GM12878 (cell line): Measurements from ENCODE around the gene ABHD17C. TPM values are rescaled to one million over a fixed set of nuclear protein-coding genes. Genes with fewer than 3 reads are reported as not detected.

Source experiments
- ATAC-seq: fragments of 200-7000 bp; cut with Tn5 transposase; 3 replicates; pipeline ENCODE4 v1.9.1; 2020; ENCODE audit warnings: mild to moderate bottlenecking, moderate library complexity
- BruUV-seq: library from RNA; stranded (reverse); fragments of 400-500 nt; replicated peaks from 2 replicates; lab custom pipeline; 2021; lab: Mats Ljungman, UMichigan
- CTCF ChIA-PET: fragments of 300-600 bp; sonication (Branson Sonifier 250); formaldehyde crosslinking; extraction: SDS; loops from one replicate; lab custom pipeline; 2021; ENCODE audit warnings: inconsistent platforms; lab: Yijun Ruan, JAX
- POLR2A ChIA-PET: fragments of 350-600 bp; formaldehyde crosslinking; extraction: SDS; loops from one replicate; lab custom pipeline; 2021; ENCODE audit warnings: inconsistent platforms; lab: Charles Lee
- RAD21 ChIA-PET: fragments of 300-600 bp; sonication (Branson Sonifier 250); formaldehyde crosslinking; loops from one replicate; lab custom pipeline; 2023; ENCODE audit warnings: antibody characterized with exemption; ENCODE audit not compliant: unreplicated experiment; lab: Charles Lee
- SMC1A ChIA-PET: fragments of 300-600 bp; sonication (Branson Sonifier 250); formaldehyde crosslinking; loops from one replicate; lab custom pipeline; 2023; ENCODE audit not compliant: unreplicated experiment, uncharacterized antibody; lab: Charles Lee
- DNase-seq: peaks from one replicate; pipeline ENCODE4 v3.0.0-alpha.2; 2011; ENCODE audit warnings: low read depth, low spot score
- FAIRE-seq: peaks from 3 replicates; lab custom pipeline; 2011; peaks lifted over from hg19 to GRCh38; lab: Jason Lieb, UNC
- H2AFZ ChIP-seq: 2 replicates; pipeline ENCODE4 v1.6.0; 2011; ENCODE audit warnings: low read depth, low read length, control low read depth; ENCODE audit not compliant: control insufficient read depth
- H3K27ac ChIP-seq: 2 replicates; pipeline ENCODE4 v1.5.1; 2011; ENCODE audit warnings: control low read depth; ENCODE audit not compliant: control insufficient read depth, insufficient read depth
- H3K27me3 ChIP-seq, 2 experiments: replicated peaks in 1 of 2; 2 replicates each; pipeline versions ENCODE4 v1.6.0 to v1.6.1; 2011; ENCODE audit warnings: low read length in 1 of 2; ENCODE audit not compliant: control insufficient read depth in 2 of 2, insufficient read depth in 2 of 2
- H3K36me3 ChIP-seq, 2 experiments: 2 replicates each; pipeline ENCODE4 v1.5.1; 2011; ENCODE audit warnings: low read length in 1 of 2; ENCODE audit not compliant: control insufficient read depth in 2 of 2, insufficient read depth in 2 of 2
- H3K4me1 ChIP-seq: 2 replicates; pipeline ENCODE4 v1.6.1; 2011; ENCODE audit warnings: mild to moderate bottlenecking, low read length, moderate library complexity, mixed read lengths; ENCODE audit not compliant: control insufficient read depth, insufficient read depth
- H3K4me2 ChIP-seq: 2 replicates; pipeline ENCODE4 v1.6.0; 2011; ENCODE audit warnings: control low read depth; ENCODE audit not compliant: control insufficient read depth, insufficient read depth
- H3K4me3 ChIP-seq: fragments of 200-600 bp; sonication (generic); 2 replicates; pipeline ENCODE4 v1.5.1; 2016
- H3K79me2 ChIP-seq: 2 replicates; pipeline ENCODE4 v1.6.0; 2011; ENCODE audit warnings: low read length; ENCODE audit not compliant: control insufficient read depth, insufficient read depth
- H3K9ac ChIP-seq: 2 replicates; pipeline ENCODE4 v1.8.0; 2011; ENCODE audit warnings: low read length, control low read depth, mixed read lengths; ENCODE audit not compliant: control insufficient read depth, insufficient read depth
- H3K9me3 ChIP-seq: replicated peaks from 3 replicates; pipeline ENCODE4 v1.5.1; 2011; ENCODE audit warnings: mild to moderate bottlenecking, low read length; ENCODE audit not compliant: control insufficient read depth, insufficient read depth
- H4K20me1 ChIP-seq: 2 replicates; pipeline ENCODE4 v1.6.0; 2011; ENCODE audit not compliant: control insufficient read depth, insufficient read depth
- NFYA ChIP-seq: IDR thresholded peaks from 2 replicates; pipeline ENCODE4 v1.6.1; 2011; ENCODE audit warnings: low read depth, mild to moderate bottlenecking, low read length, improper control_type of control experiment, borderline replicate concordance
- NR2F1 ChIP-seq: fragments of 450-650 bp; conservative IDR thresholded peaks from 2 replicates; pipeline ENCODE4 v1.6.1; 2017; ENCODE audit warnings: mild to moderate bottlenecking
- PBX3 ChIP-seq: IDR thresholded peaks from 2 replicates; pipeline ENCODE4 v1.6.1; 2011; ENCODE audit warnings: mild to moderate bottlenecking, low read depth, low read length, moderate library complexity; ENCODE audit not compliant: insufficient replicate concordance
- SUZ12 ChIP-seq: fragments of 200-600 bp; sonication (generic); IDR thresholded peaks from one replicate; pipeline ENCODE4 v1.6.1; 2018; ENCODE audit warnings: antibody characterized with exemption, mild to moderate bottlenecking; ENCODE audit not compliant: unreplicated experiment
- WGBS: methylation state at CpG from one replicate; pipeline ENCODE4 v1.1.6; 2016; ENCODE audit warnings: low lambda C conversion rate; ENCODE audit not compliant: insufficient replicate concordance, insufficient coverage; ENCODE audit errors: missing lambda C conversion rate; 5-methylcytosine and 5-hydroxymethylcytosine counted together
- in situ Hi-C: fragments of 300-500 bp; cut with MboI; formaldehyde crosslinking; loops from 9 replicates; pipeline ENCODE4 v1.14.3; 2018; ENCODE audit warnings: mixed read lengths
- intact Hi-C: fragments of 100-400 bp; cut with micrococcal nuclease; formaldehyde crosslinking; loops from one replicate; pipeline ENCODE4 v1.14.2; 2022; ENCODE audit not compliant: unreplicated experiment
- polyA plus RNA-seq, 11 experiments: library from polyadenylated mRNA; depleted of rRNA in 4 of 11; unstranded in 6 of 11; stranded (reverse) in 5 of 11; fragments of >200 nt; fragmentation: Nextera tagmentation in 4 of 11; fragmentation: Illumina TruSeq in 1 of 11; extraction: Ambion mirVana in 4 of 11; extraction: Trizol in 1 of 11; gene quantifications; 1 replicate in 1 of 11; 2 replicates in 10 of 11; pipeline versions ENCODE4 v1.2.1 to v1.2.3, GENCODE V29; 2011 to 2016; ENCODE audit warnings: inconsistent platforms in 2 of 11, missing spikeins in 2 of 11, low read depth in 1 of 11
- total RNA-seq, 4 experiments: library from RNA; depleted of rRNA in 3 of 4; stranded (reverse); fragments of >200 nt in 3 of 4; fragmentation: Illumina TruSeq in 1 of 4; extraction: Trizol in 1 of 4; gene quantifications; 2 replicates each; pipeline versions ENCODE4 v1.2.1 to v1.2.3, GENCODE V29; 2013 to 2021
- TF ChIP-seq, protein P1 (sequence below): fragments of 450-650 bp; IDR thresholded peaks from 2 replicates; pipeline ENCODE4 v1.6.1; 2017; ENCODE audit warnings: mild to moderate bottlenecking, moderate library complexity
- TF ChIP-seq, protein P2 (sequence below): fragments of 450-650 bp; formaldehyde crosslinking; IDR thresholded peaks from 2 replicates; pipeline ENCODE4 v1.4.0; 2022; ENCODE audit warnings: mild to moderate bottlenecking, moderate library complexity
- TF ChIP-seq, protein P3 (sequence below): IDR thresholded peaks from 2 replicates; pipeline ENCODE4 v1.6.1; 2012; ENCODE audit warnings: mild to moderate bottlenecking, low read depth, low read length

The ABHD17C gene
- total and polyA plus RNA-seq, 10 of the 15 experiments (the other 5 are each of a cell fraction or from before 2014, with no cell fraction given), result 0.92 to 11.4 (median 5.5) TPM

DNA sequence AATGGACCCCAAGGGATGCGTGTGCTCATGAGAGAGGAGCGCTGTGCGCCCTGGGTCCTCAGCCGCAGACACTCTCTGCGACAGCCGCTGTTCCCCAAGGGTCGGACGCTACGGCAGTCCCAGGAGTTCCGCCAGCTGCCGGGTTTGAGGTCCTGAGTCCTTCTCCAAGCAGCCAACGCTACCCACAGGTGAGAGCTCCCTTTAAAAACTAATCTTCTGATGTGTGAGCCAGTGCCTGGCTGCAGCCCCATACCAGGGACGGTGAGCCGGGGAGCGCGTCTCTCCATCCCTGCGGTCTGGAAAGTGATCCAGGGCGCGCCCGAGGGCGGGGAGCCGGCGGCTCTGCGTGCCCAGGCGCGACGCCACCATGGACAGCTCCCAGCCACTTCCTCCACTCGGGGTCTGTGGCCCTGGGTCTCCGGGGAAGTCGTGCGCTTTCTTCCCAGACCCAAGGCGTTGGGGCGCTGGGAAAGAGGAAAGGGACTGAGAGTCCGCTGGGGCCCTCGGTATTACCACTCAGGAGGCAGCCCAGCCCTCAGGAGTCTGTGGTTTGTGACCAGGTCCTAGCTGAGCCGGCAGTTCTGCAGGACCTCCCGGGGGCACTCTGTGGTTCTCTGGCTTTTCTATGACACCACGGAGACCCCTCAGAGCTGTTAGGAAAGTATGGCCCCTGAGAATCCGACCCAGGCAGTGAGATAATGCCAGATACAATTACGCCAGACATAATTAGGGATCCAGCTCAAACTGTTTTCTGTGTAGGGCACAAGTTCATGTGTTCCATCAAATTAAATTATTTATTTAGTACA lies 85.5 kb downstream of the ABHD17C start:
- no peak overlapping the region for H3K4me3 ChIP-seq
- no peaks in the 10 kb centered on the region for H4K20me1 ChIP-seq
- no TSS peak for BruUV-seq
- FAIRE-seq (no peak), ATAC-seq (no peak), DNase-seq (no peak)
- intact Hi-C loops, result no loop called here
- H3K79me2 ChIP-seq, result no peaks in the 10 kb centered on the region
- H3K27ac ChIP-seq, result no peak overlapping the region
- H3K27me3 ChIP-seq, result peaks cover 18 to 20% of the 10 kb centered on the region in 2 experiments
- ChIA-PET RAD21 (interaction anchor here (0.5 to 1.9 kb wide), 5 partner anchors 17 to 485 kb away, joined by 3 to 10 read pairs (median 3); no protein-coding TSS in a partner anchor), CTCF (interaction anchor here (0.7 to 7.4 kb wide), 3 partner anchors 85 to 323 kb away, joined by 3 to 130 read pairs (median 10); no protein-coding TSS in a partner anchor), POLR2A (no interaction called here), SMC1A (no interaction called here)
- no peak overlapping the region for H2AFZ ChIP-seq
- no peaks in the 10 kb centered on the region for H3K9me3 ChIP-seq
- in situ Hi-C loops, result no loop called here
- no peaks in the 10 kb centered on the region for H3K36me3 ChIP-seq
- TF ChIP-seq NFYA (no peak), NR2F1 (no peak), PBX3 (no peak), SUZ12 (no peak)
- TF ChIP-seq, protein P1, sequence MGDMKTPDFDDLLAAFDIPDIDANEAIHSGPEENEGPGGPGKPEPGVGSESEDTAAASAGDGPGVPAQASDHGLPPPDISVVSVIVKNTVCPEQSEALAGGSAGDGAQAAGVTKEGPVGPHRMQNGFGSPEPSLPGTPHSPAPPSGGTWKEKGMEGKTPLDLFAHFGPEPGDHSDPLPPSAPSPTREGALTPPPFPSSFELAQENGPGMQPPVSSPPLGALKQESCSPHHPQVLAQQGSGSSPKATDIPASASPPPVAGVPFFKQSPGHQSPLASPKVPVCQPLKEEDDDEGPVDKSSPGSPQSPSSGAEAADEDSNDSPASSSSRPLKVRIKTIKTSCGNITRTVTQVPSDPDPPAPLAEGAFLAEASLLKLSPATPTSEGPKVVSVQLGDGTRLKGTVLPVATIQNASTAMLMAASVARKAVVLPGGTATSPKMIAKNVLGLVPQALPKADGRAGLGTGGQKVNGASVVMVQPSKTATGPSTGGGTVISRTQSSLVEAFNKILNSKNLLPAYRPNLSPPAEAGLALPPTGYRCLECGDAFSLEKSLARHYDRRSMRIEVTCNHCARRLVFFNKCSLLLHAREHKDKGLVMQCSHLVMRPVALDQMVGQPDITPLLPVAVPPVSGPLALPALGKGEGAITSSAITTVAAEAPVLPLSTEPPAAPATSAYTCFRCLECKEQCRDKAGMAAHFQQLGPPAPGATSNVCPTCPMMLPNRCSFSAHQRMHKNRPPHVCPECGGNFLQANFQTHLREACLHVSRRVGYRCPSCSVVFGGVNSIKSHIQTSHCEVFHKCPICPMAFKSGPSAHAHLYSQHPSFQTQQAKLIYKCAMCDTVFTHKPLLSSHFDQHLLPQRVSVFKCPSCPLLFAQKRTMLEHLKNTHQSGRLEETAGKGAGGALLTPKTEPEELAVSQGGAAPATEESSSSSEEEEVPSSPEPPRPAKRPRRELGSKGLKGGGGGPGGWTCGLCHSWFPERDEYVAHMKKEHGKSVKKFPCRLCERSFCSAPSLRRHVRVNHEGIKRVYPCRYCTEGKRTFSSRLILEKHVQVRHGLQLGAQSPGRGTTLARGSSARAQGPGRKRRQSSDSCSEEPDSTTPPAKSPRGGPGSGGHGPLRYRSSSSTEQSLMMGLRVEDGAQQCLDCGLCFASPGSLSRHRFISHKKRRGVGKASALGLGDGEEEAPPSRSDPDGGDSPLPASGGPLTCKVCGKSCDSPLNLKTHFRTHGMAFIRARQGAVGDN, result no peak
- TF ChIP-seq, protein P2, sequence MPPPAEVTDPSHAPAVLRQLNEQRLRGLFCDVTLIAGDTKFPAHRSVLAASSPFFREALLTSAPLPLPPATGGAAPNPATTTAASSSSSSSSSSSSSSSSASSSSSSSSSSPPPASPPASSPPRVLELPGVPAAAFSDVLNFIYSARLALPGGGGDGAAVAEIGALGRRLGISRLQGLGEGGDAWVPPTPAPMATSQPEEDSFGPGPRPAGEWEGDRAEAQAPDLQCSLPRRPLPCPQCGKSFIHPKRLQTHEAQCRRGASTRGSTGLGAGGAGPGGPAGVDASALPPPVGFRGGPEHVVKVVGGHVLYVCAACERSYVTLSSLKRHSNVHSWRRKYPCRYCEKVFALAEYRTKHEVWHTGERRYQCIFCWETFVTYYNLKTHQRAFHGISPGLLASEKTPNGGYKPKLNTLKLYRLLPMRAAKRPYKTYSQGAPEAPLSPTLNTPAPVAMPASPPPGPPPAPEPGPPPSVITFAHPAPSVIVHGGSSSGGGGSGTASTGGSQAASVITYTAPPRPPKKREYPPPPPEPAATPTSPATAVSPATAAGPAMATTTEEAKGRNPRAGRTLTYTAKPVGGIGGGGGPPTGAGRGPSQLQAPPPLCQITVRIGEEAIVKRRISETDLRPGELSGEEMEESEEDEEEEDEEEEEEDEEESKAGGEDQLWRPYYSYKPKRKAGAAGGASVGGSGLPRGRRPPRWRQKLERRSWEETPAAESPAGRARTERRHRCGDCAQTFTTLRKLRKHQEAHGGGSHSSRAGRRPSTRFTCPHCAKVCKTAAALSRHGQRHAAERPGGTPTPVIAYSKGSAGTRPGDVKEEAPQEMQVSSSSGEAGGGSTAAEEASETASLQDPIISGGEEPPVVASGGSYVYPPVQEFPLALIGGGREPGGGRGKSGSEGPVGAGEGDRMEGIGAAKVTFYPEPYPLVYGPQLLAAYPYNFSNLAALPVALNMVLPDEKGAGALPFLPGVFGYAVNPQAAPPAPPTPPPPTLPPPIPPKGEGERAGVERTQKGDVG (CRISPR knock-in tag), result no peak
- TF ChIP-seq, protein P3, sequence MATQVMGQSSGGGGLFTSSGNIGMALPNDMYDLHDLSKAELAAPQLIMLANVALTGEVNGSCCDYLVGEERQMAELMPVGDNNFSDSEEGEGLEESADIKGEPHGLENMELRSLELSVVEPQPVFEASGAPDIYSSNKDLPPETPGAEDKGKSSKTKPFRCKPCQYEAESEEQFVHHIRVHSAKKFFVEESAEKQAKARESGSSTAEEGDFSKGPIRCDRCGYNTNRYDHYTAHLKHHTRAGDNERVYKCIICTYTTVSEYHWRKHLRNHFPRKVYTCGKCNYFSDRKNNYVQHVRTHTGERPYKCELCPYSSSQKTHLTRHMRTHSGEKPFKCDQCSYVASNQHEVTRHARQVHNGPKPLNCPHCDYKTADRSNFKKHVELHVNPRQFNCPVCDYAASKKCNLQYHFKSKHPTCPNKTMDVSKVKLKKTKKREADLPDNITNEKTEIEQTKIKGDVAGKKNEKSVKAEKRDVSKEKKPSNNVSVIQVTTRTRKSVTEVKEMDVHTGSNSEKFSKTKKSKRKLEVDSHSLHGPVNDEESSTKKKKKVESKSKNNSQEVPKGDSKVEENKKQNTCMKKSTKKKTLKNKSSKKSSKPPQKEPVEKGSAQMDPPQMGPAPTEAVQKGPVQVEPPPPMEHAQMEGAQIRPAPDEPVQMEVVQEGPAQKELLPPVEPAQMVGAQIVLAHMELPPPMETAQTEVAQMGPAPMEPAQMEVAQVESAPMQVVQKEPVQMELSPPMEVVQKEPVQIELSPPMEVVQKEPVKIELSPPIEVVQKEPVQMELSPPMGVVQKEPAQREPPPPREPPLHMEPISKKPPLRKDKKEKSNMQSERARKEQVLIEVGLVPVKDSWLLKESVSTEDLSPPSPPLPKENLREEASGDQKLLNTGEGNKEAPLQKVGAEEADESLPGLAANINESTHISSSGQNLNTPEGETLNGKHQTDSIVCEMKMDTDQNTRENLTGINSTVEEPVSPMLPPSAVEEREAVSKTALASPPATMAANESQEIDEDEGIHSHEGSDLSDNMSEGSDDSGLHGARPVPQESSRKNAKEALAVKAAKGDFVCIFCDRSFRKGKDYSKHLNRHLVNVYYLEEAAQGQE, result peak; percentile 84
- no peaks in the 10 kb centered on the region for H3K4me1 ChIP-seq
- no peak overlapping the region for H3K4me2 ChIP-seq
- no peak overlapping the region for H3K9ac ChIP-seq
- 13% methylated on average over 27 of the region's 40 CpGs for WGBS
